ENCODE measurements around the gene INPP5K. TPM values are rescaled to one million over a fixed set of nuclear protein-coding genes. Genes with fewer than 3 reads are reported as not detected.

The INPP5K gene
- total RNA-seq, 1 donor from 2014 or later: 38.6 TPM

GRCh38 chr17:1485423-1486376 is 30.7 kb downstream of the INPP5K start:
- DNase-seq (ENCODE audit: low spot score): peak; percentile 57

DNA sequence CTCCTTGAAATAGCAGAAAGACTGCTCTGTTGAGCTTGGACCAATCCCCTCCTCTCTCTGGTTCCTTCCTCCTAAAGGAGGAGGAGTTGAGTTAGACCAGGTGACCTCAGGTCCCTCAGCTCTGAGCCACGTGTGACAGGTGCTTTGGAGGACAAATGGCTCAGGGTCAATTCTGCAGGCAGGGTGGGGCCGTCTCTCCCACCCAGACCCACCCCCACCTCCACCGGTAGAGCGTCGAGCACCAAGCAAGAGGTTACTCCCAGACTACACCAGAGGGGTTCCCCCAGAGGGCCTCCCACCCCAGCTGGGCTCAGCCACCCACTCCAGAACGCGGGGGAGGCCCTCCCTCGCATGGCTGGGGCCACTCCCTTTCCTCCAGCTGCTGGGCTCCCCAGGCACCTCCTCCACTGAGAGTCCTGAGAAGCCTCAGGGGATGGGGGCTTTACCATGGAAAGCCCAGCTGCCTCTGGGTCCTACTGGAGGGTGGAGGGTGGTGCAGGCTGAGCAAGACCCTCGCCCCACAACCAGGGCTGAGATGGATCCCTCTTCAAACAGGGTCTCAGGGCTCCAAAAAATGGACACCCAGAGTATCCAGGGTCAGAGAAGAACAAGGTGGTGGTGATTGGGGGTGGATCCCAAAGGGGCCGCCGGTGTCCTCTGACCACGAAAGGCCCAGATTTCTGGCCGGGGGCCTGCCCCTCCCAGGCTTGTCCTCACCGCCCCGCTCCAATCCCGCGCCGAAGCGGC is 31.6 kb downstream of the INPP5K start:
- DNase-seq (ENCODE audit: low spot score): peak; percentile 71

DNA sequence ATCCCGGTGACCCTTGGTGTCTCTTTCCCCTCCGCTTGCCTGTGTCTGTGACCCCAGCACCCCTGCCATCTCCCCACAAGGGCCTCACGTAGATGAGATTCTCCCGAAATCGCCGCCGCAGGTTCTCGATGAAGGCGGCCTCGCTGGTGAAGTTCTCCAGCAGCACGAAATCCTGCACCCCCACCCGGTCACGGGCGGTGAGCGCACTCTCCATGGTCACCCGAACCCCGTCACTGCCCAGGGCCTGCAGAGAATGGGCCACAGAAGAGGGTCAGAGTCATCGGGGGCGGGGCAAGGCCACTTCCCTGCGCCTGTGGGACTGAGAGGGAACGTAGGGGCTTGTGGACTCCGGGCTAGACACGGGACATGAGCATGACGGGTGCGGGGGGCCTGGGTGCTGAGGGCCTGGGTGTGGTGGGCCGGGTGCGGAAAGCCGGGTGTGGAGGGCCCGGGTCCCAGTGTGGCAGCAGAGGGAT is 32.3 kb downstream of the INPP5K start:
- no peak for DNase-seq (ENCODE audit: low spot score)

- DNase-seq (ENCODE audit: low spot score): no peak
Observed at GRCh38 chr17:1482680-1483079, 33.7 kb downstream of the INPP5K start.

- DNase-seq (ENCODE audit: low spot score): no peak
Observed at GRCh38 chr17:1481736-1482135, 34.7 kb downstream of the INPP5K start.

DNA sequence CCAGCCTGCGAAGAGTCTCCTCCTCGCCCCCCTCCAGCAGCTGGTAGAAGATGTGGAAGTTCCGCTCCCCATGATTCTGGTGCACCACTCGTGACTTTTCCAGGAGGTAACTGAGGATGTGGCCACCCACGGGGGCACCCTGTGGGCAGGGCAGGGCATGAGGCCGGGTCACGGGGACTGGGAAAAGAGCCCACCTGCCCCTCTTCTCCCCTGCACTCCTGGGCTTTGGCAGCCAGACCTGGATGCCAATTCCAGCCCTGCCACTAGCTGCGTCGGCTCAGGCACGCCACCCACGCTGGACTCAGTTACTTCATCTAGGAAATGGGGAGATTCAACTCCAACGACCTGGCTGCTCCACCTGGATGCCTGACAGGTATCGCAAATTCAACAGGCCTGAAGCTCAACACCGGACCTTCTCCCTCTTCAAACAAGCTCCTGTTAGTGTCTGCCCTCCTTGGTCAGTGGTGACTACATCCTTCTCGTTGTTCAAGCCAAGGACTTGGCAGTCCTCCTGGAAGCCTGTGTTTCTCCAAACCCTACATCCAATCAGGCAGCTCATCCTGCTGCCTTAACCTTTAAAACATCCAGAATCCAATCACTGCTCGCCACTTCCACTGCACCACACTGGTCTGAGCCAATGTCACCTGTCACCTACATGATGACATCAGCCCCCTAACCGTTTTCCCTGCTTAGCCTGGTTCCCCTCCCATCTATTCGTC is 35.5 kb downstream of the INPP5K start:
- no peak for DNase-seq (ENCODE audit: low spot score)

DNA sequence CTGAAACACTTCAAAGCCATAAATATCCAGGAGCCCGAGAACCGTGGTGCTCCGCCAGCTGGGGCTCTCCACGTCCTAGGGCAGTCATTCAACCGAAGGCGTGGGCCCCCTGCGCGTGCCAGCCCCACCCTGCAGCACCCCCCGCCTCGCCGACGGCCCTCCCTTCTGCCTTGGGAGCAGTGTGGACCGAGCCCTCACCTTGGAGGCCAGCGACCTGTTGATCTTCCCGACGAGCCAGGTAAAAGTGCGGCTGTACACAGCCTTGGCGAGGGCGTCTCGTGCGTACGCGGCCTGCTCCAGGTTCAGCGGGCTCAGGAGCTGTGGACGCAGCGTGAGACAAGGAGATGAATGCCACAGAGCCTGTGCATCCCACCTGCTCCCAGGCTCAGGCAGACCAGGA is 38.0 kb downstream of the INPP5K start:
- no peak for DNase-seq (ENCODE audit: low spot score)

- DNase-seq (ENCODE audit: low spot score): no peak
Observed at GRCh38 chr17:1475321-1475854, 41.0 kb downstream of the INPP5K start.

GRCh38 chr17:1474402-1475189 is 41.8 kb downstream of the INPP5K start:
- DNase-seq (ENCODE audit: low spot score): no peak

GRCh38 chr17:1473841-1474240 is 42.6 kb downstream of the INPP5K start:
- DNase-seq (ENCODE audit: low spot score): no peak

DNA sequence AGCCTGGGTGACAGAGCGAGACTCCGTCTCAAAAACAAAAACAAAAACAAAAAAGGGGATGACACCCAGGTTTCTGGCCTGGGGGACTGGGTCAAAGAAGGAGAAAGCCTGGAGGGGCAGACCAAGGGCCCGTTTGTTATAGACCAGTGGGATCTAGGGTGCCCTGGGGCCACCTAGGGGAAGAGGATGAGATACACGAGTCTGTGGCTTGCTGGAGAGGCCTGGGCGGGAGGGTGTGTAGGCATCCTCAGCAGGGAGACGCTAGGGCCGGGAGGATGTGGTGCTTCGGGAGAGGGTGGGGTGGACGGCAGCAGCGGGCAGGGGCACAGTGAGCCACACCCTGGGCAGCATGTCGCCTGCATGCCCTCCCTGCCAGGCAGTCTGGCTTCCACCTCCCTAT is 43.2 kb downstream of the INPP5K start:
- no peak for DNase-seq (ENCODE audit: low spot score)

DNA sequence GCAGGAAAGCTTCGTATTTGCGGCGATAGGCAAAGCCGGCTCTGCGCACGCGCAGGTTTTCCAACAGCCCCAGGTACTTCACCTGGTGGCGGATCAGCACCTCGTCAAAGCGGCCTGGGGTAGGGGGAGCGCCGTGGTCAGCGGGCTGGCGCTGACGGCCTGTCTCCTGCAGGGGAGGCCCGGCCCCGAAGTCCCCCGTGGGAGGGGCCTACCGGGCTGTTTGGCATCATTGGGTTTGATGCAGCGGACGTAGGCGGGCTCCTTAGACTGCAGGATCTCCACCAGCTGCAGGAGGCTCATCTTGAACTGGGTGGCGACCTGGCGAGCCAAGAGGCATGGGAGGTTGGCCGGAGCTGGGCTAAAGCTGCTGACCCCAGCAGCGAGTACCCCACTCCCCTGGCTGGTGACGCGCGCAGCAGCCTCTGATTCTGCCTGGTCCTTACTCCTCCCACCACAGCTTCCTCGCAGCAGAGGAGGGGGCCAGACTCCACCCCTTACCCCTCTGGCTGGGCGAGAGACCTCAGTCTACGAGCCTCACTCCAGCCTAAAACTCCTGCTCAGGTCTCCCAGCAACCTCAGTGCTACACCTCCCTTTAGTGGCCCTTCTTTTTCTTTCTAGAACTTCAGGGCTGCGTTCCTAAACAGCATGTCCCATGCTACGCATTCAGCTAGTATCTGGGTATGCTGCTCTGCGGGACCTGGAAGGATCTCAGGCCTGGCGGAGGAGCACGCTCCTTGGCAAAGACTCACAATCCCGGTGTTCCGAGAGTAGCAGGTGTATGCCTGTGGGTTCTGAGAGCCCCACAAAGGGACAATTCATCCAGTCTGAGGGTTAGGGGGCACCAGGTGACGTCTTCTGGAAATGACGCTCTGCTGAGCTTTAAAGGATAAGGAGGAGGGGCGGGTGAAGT is 44.2 kb downstream of the INPP5K start:
- no peak for DNase-seq (ENCODE audit: low spot score)

DNA sequence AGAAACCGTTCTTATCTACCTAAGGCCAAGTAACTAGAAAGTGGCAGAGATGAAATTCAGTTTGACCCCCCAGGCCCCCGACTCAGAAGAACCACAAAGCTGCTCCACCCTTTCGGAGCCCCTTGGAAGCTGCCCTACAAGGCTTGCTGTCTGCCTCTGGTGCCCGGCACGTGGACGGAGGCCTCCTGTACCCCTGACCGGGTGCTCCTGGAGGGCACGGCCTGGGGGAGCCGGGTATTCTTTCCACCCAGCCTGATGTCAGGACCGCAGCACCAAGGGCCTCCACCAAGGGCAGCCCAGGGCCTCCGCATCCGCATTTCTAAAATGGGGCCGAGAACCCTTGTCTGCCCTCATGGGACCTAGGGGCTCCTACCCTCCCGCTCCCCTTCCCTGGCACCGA is 44.9 kb downstream of the INPP5K start:
- no peak for DNase-seq (ENCODE audit: low spot score)

DNA sequence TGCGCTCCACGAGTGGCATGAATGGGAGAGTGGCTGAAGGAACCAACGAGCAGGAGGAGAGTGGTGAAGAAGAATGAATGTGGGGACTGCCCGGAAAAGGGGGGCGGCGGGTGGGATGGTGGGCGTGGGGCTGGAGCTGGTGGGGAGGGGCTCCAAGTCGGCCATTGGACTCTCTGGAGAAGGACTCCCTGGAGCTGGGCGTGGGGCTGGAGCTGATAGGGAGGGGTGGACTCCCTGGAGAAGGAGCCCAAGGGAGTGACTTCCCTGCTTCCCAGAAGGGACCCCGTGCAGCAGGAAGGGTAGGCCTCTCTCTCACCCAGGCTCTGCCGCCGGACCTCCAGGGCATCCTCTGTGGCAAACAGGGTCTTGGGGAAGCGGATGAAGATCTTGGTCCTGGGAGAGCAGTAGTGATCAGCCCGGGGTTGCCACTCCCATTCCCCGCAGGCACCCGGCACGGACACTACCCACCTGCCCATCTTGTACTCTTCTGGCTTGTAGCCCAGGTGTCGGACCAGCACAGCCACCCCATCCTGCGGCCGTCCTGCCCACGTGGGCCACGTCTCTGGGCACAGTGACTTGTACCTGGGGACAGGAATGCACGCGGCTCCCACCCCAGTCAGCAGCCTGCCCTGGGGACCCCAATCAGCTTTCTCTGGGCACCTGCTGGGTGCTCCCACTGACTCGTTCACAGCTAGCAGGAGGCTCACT is 45.5 kb downstream of the INPP5K start:
- no peak for DNase-seq (ENCODE audit: low spot score)

DNA sequence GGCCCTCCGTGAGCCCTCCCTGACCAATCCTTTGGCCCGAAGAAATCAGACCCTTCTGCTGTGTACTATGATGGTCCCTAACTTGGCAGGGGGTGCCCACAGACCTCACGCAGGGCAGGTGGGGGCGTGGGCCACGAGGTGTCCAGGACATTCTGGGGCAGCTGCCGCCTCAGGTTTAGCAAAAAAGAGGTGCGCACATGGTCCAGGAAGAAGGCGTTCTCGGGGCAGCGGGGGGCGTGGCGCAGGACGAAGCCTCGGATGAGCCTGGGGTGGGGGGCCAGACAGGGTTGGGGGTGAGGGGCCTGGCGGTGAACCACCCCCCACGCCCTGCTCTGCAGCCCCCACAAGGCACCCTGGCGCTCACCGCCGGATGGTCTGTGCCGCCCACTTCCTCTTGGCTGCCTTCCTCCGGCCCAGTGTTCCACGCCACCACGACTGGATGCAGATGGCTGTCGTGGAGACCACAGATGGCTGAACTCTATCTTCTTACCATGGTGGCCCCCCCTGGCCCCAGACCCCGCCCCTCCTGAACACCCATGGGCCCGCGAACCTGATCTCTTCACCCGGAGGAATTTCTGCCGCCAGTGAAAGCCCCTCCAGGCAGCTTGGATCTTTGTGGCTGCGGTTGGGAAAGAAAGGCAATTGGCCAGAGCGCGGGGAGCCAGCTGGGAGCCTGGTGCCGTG is 46.2 kb downstream of the INPP5K start:
- DNase-seq (ENCODE audit: low spot score): no peak

- no peak for DNase-seq (ENCODE audit: low spot score)
Observed at GRCh38 chr17:1469231-1469852, 47.1 kb downstream of the INPP5K start.

DNA sequence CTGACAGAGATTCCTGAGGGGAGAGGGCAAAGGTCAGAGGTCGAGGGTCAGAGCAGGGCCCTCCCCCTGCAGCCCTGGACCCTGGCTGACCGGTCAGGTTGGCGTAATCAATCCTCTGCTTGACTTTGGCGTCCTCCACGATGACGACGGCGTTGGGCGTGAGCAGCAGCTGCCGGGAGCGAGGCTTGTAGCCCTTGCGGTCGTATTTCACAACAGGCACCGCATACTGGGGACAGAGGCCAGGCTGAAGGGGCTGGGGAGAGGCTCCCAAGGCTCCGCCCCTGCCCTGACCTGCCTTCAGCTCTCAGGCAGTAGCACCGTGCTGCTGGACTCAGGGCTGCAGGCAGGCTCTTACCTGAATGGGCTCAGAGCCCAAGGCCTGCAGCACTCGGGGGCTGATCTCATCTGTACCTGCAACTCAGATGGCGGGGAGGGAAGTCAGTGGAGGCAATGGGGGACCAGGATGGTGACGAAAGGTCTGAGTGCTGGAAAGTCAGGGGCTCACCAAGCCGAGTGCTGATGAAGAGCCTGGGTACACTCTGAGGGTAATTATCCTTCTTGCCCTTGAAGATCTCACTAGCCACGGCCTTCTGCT is 48.4 kb downstream of the INPP5K start:
- peak; percentile 40 for DNase-seq (ENCODE audit: low spot score)

GRCh38 chr17:1467258-1467657 is 49.2 kb downstream of the INPP5K start:
- DNase-seq (ENCODE audit: low spot score): no peak
